ENCODE data around the gene PPIE.

PPIE gene

GRCh38 chr1:39720094-39720999, 18.3 kb upstream of the PPIE start:
- DNase-seq (ENCODE audit: low spot score) = peak; percentile 87

DNA sequence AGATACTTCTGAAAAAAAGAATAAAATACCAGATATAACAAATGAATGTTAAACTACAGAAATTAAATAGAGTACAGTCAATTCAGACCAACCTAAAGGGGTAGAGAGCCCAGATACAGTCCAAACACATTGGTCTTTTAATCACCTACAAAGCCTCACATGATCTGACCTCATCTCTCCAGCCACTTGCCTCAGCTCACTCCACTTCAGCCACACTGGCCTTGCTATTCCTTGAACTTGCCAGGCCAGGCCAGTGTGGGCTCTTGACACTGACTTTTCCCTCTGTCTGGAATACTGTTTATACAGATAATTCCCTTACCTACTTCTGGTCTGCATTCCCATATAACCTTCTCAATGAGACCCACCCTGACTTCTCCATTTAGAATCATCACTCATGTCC, 17.0 kb upstream of the PPIE start:
- DNase-seq (ENCODE audit: low spot score) = no peak

DNA sequence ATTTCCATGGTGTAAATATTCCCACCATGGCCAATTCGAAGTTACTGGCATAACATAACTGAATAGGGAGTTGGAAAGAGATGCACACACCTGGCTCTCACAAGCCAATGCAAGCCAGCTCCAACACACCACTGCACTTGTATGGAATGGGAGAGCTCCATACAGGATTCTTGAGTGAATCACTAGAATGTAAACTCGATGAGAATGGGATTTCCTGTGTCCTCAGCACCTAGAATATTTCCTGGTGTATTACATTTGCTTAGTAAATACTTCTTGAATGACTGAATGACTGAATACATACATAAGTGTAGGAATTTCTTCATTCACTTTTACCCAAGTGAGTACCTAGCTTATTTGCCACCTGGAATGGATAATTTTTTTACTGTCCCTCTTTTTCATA, 16.2 kb upstream of the PPIE start:
- DNase-seq (ENCODE audit: low spot score) = no peak

DNA sequence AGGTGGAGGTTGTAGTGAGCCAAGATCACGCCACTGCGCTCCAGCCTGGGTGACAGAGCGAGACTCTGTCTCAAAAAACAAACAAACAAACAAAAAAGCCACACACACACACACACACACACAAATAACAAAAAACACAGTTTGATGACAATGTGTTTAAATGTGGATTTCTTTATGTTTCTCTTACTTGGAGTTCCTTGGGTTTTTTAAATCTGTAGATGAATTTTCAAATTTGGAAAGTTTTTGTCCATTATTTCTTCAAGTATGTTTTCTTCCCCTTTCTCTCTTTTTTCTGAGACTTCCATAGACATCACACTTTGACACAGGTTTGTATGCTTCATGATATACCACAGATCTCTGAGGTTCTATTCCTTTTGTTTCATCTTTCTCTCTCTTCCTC, 12.1 kb upstream of the PPIE start:
- no peak for DNase-seq (ENCODE audit: low spot score)

DNA sequence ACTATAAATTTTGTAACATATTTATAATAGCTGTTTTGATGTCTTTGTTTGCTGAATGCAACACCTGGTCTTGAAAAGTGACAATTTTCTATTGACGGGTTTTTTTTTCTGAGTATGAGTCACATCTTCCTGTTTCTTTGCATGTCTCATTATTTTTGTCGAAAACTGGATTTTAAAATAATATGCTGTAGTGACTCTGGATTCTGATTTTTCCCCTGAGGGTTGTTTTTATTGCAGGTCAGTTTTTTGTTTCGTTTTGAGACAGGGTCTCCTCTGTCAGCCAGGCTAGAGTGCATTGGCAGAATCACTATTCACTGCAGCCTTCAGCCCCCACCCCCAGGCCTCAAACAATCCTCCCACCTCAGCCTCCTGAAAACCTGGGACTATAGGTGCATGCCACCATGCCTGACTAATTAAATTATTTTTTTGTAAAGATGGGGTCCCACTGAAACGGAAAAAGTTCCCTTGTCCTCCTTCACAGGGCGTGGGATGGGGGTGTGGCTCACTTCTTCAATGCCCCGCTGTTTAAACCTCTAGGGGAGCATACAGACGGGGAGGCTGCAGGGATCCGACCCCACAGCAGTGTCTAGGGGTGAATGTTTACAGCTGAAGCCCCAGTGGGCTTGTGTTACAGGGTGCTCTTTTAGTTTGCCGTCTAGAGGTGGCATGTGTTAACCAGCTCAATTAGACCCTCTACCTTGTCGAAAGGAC, 11.3 kb upstream of the PPIE start:
- no peak for DNase-seq (ENCODE audit: low spot score)

GRCh38 chr1:39727932-39728317, 10.8 kb upstream of the PPIE start:
- no peak for DNase-seq (ENCODE audit: low spot score)

GRCh38 chr1:39729030-39729429, 9.7 kb upstream of the PPIE start:
- no peak for DNase-seq (ENCODE audit: low spot score)

- DNase-seq (ENCODE audit: low spot score) = no peak
These were observed 8.8 kb upstream of the PPIE start for GRCh38 chr1:39729842-39730241.

GRCh38 chr1:39732730-39733129, 6.0 kb upstream of the PPIE start:
- DNase-seq (ENCODE audit: low spot score) = no peak

- no peak for DNase-seq (ENCODE audit: low spot score)
These were observed 5.5 kb upstream of the PPIE start for GRCh38 chr1:39733161-39733560.

- no peak for DNase-seq (ENCODE audit: low spot score)
These were observed 3.0 kb upstream of the PPIE start for GRCh38 chr1:39735731-39736130.

DNA sequence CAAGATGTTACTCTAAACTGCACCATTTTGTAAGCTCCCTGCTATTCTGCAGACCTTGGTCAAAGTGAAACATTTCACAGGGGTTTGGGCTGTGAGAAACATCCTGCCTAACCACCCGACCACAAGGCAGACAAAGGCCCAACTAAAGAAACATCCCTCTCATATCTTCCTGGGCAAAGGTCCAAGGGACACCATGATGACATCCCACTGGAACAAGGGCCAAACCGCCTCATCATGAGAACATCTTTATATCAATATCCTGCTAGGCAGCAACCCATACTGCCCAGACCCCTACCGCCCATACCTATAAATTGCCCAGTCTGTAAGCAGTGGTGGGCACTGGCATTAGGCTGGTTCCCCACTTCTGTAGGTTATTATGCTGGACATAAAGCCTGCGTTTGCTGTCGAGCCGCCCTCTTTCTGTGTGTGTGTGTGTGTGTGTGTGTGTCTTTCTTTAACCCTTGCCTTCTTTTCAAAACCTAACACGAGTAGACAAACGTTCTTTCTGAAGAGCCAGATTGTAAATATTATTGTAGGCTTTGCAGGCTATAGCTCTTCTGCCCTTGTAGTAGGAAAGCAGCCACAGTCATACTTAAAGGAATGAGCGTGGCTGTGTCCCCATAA, 1.0 kb upstream of the PPIE start:
- no peak for DNase-seq (ENCODE audit: low spot score)

- DNase-seq (ENCODE audit: low spot score) = no peak
These were observed 6.5 kb downstream of the PPIE start for GRCh38 chr1:39745016-39745670.

GRCh38 chr1:39751595-39751994, 12.9 kb downstream of the PPIE start:
- no peak for DNase-seq (ENCODE audit: low spot score)

- DNase-seq (ENCODE audit: low spot score) = no peak
These were observed 14.0 kb downstream of the PPIE start for GRCh38 chr1:39752703-39753102.

DNA sequence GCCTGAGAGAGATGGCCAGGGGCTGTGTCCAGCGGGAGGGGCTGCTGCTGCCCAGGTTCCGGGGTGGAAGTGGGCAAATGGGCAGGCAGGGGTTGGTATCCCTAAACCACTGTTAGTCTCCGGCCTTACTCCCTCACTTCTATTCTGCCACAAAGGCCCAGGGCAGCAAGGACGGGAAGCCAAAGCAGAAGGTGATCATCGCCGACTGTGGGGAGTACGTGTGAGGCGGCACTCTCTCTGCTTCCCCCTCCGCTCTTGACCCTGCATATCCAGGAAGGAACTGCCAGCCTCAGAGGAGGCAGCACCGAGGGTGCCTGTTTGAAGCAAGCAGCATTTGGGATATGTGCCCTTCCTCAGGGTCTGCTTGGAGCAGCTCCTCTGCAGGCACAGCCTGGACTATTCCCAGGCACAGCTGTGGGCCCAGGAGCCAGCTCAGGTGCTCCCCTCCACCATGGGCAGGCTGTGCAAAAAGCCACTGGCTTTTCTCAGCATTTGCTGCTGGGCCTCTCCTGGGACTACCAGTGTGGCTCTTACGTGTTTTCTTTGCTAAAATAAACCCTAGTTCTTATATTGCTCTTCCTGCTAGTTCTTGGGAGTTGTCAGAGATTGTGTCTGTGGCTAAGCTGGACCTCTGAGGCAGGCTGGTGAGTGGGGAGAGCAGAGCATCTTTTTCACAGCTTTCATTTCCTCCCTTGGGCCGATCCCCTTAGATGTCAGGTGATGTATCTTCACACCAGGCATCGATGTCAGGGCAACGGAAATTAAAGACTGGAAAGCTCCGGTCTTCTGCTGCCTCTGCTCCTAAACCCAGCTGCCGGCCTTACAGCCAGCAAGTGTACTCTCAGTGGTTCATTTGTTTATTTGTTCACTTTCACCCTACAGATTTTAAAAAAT, 14.7 kb downstream of the PPIE start:
- DNase-seq (ENCODE audit: low spot score) = no peak

GRCh38 chr1:39754026-39754570, 15.4 kb downstream of the PPIE start:
- DNase-seq (ENCODE audit: low spot score) = peak; percentile 44

DNA sequence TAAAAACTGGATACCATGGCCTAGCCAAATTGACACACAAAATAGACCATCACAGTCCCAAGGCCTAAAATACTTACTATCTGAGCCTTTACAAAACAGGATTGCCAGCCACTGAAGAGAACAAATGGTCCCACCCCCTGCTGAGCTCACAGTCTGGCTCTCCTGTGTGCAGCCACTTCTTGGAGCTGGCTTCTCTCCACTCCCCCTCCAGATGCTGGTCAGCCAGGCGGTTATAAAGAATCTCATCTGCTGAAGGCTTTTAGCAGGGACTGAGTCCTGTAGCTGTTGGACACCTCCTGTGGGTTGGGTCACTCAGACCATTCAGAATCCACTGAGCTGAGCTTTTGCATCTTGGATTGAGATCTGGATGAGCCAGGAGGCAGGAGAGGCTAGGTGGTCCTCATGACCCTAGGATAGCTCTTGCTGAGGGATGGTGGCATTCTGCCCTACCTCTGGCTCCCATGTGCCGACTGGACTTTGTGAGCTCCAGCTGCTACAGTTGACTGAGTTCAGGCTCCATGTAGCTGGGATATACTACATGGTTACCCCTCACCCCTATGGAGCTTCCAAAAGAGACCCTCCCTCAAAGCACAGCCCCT, 16.3 kb downstream of the PPIE start:
- DNase-seq (ENCODE audit: low spot score) = peak; percentile 65

- no peak for DNase-seq (ENCODE audit: low spot score)
These were observed 17.4 kb downstream of the PPIE start for GRCh38 chr1:39755965-39756659.

DNA sequence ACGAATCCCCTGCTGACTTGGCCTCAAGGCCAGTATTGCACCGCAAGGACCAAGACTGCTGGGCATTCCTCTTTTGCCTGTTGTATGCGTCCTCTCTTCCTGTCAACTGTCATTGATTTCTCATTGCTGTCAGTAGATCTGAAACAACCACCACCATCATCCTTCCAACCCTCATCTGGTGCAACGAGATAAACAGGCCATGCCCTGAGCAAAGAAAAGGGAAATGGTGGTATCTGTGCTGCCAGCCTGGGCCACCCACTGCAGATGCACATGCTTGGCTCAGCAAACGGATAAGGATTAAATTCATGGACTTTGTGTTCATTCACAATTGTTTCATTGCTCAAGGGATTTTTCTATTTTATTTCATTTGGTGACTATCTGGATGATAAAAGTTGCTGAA, 18.8 kb downstream of the PPIE start:
- no peak for DNase-seq (ENCODE audit: low spot score)
